Frontal cortex (tissue), 4 donors: ENCODE results near the gene GLI3. TPM values are rescaled to one million over a fixed set of nuclear protein-coding genes. Genes with fewer than 3 reads are reported as not detected.

Experiments
- DNase-seq, 2 donors: peaks; one replicate each; pipeline ENCODE4 v3.0.0; 2012; ENCODE audit warnings: low spot score in 2 of 2
- FAIRE-seq: peaks from 2 replicates; lab custom pipeline; 2012; peaks lifted over from hg19 to GRCh38; lab: Jason Lieb, UNC
- total RNA-seq: library from RNA; depleted of rRNA; stranded (reverse); fragments of >200 nt; gene quantifications from one replicate; pipeline ENCODE4 v1.2.3, GENCODE V29; 2014
- donor health status: control.
- donor health status: control.
- donor health status: control.

The GLI3 gene
- total RNA-seq, 1 donor from 2014 or later: 2.4 TPM

- FAIRE-seq: no peak
- no peak for DNase-seq
Observed at GRCh38 chr7:42095791-42096190, 141.2 kb downstream of the GLI3 start.

- DNase-seq (no peak), FAIRE-seq (no peak)
Observed at GRCh38 chr7:42093349-42093905, 143.6 kb downstream of the GLI3 start.

- DNase-seq (no peak), FAIRE-seq (no peak)
Observed at GRCh38 chr7:42091461-42092291, 145.3 kb downstream of the GLI3 start.

DNA sequence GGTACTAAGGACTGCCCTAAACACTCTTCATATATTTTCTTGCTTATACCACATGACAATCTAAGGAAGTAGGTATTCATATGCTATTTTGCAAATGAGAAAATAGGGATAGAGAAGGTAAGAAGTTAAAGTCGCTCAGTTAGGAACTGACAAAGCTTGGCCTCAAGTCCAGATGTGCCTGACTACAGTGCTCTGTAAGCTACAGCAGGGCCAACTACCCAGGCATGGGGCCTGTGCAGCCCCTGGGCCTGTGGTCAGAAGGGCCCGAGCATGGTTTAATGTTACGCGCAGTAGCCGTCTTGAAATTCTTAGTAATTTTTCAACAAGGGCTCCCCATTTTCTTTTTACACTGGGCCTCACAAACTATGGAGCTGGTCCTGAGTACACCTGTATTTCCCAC is 146.2 kb downstream of the GLI3 start:
- no peak for DNase-seq
- no peak for FAIRE-seq

DNA sequence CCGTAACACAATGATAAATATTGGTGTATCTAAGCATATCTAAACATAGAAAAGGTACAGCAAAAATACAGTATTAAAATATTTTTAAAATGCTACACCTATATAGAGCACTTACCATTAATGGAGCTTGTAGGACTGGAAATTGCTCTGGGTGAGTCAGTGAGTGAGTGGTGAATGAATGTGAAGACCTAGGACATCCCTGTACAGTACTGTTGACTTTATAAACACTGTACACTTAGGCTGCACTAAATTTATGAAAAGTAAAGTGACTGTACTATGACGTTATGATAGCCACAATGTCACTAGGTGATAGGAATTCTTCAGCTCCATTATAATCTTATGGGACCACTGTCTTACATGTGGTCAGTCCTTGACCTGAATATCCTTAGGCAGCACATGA is 147.0 kb downstream of the GLI3 start:
- DNase-seq: no peak
- FAIRE-seq: no peak

GRCh38 chr7:42087616-42088015 is 149.4 kb downstream of the GLI3 start:
- no peak for FAIRE-seq
- no peak for DNase-seq

DNA sequence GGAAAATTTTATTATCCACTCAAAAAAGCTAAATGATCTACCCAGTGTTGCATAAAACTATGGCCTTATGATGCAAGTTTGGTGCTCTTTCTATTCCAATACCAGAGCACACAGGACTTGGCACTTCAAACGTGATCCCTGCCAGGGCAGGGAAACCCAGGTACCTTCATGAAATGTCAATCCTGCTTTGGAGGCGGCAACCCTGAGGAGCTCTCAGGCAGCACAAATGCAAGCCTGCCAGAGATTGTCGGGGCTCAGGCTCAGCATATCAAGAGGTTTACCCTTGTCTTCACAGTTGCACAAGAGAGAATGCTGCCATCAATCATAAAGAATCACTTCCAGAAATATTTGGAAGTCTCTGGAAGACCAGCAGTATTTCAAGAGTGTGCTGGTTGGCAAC is 151.5 kb downstream of the GLI3 start:
- DNase-seq: no peak
- no peak for FAIRE-seq

- DNase-seq (no peak), FAIRE-seq (no peak)
Observed at GRCh38 chr7:42084263-42084662, 152.7 kb downstream of the GLI3 start.

DNA sequence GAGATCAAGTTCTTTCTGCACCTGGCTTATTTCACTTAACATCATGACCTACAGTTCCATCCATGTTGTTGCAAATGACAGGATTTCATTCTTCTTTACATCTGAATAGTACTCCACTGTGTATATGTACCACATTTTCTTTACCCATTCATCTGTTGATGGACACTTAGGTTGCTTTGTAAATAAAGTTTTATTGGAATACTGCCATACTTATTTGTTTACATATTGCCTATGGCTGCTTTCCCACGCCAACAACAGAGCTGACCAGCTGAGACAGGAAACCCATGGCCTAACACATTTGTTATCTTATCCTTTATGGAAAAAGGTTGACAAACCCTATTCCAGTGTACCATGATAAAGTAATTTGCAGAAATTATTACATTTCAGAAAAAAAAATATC is 153.7 kb downstream of the GLI3 start:
- FAIRE-seq (no peak), DNase-seq (no peak)

DNA sequence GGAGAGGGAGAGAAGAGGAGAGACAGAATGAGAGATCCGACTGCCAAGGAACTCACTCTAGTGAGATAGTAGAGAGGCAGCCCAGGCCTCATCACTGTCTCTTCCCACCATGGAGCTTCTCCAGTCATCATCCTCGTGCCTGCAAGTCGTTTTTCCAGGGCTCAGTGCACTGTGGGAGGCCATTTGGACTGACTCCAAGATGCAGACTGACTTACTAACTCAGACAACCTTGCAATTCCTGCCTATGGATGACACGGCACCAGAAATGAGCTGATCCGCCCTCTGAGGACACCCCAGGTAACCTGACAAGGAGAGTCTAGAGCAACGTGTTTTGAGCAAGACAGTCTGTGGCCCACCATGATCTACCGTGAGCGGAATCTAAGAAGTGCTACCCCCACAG is 154.9 kb downstream of the GLI3 start:
- DNase-seq (no peak), FAIRE-seq (no peak)

GRCh38 chr7:42081671-42082070 is 155.3 kb downstream of the GLI3 start:
- FAIRE-seq (no peak), DNase-seq (no peak)

- FAIRE-seq (no peak), DNase-seq (no peak)
Observed at GRCh38 chr7:42080841-42081586, 156.0 kb downstream of the GLI3 start.

DNA sequence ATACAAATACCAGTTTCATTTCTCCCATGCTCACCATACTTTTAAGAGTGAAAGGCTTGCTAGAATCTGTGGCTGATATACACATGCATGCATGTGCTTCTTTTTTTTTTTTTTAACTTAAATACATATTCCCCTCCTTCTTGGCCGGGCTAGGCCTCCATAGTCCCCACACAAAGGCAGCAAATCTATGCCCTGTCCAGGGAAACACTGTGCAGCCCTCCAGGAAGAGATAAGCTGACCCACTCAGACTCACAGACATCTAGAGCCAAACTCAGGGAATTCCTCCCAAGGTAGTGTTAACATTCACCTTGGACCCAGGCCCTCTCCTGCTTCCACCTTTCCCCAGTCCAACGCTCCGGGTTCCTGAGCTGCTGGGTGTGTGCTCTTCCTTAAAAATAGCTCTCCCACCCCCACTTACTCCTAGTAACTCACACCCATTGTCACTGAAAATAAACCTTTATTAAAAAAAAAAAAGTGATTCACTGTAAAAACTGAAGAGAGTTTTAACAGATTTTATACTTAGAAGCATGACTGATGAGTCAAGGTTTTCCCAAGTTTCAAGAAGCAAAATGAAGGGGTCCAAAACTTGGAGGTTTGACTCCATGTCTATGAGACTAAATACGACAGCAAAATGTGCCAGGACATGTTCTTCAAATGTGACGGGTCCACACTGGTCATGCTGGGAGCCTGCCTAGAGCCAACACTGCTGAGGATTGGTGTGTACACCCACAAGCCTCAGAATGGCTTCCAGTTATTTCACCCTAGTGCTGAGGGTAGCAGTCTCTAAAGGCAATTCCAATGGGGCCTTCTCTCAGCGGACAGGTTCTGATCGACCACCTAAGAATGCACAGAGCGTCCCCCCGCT is 159.5 kb downstream of the GLI3 start:
- DNase-seq (no peak), FAIRE-seq (no peak)

DNA sequence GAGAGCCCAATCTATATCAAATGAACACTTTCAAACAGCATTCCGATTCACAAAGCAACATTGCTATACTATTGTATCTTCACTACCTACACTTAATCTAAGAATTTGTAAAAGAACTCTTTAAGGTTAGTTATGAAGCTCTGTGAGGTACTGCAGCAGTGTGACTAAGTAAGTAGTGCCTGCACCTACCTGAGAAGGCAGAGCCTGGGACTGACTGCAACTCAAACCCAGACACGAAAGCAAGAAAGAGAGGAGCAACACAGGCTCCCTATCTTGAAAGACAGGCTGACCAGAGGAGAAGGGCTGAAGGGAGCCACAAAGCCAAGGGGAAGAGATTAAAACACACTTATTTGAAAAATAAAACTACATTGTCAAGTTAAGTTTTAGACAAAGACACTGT is 160.1 kb downstream of the GLI3 start:
- DNase-seq (no peak), FAIRE-seq (no peak)

DNA sequence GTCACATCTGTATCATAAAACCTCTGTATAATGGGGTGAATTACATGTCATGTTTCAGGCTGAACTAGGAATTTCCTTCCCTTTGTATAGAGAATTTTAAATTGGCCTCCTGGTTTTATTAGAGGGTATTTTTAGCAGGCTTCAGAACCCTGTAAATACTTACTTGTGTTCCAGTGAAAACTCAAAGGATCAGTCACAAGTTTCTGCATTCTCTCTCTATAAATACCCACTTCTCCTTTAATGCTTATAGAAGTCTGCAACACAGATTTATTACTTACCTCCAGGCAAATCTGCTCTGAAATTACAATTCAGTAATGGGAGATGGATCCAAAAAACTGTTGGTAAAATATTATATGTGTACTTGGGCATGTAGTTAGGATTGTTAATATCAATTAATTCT is 161.6 kb downstream of the GLI3 start:
- FAIRE-seq: no peak
- no peak for DNase-seq

- no peak for DNase-seq
- FAIRE-seq: no peak
Observed at GRCh38 chr7:42074076-42074475, 162.9 kb downstream of the GLI3 start.

DNA sequence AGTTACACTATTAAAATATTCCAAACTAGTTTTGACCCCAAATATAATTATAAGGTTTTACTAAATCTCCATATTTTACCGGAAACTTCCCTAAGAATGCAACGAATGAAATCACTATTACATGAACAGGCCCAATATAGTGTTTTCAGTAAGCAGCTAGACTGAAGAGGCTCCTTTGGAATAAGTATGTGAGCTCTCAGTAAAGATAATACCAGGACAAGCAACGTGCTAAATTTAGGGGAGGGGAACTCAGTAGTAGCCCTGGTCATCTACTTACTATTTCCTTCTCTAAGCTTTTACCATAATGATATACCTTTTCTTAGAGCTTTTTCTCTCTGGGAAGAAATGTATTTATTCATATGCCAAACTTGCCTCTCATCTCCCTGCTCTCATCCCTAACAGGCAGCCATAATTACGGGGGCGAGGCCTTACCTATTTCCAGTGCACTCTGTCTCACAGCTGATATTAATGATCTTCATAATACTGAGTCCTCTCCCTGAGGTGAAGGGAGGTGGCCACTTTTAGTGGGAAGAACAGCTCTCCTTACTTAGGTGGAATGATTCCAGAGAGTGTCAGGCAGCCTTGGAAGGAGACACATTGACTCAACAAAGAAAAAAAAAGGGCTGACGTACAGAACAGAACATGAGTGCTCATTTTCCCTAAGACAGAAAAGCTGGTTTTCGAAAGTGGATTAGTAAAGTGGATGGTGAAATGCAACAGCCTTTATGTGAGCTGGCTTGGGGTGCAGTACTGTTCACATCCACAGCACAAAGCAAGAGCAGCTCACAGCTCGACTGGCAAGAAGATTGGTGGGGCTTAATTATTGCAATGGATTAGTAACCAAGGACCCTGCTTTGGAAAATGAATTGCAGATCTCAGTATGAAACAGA is 165.4 kb downstream of the GLI3 start:
- DNase-seq (no peak), FAIRE-seq (no peak)

GRCh38 chr7:42070068-42070467 is 166.9 kb downstream of the GLI3 start:
- FAIRE-seq (no peak), DNase-seq (no peak)

DNA sequence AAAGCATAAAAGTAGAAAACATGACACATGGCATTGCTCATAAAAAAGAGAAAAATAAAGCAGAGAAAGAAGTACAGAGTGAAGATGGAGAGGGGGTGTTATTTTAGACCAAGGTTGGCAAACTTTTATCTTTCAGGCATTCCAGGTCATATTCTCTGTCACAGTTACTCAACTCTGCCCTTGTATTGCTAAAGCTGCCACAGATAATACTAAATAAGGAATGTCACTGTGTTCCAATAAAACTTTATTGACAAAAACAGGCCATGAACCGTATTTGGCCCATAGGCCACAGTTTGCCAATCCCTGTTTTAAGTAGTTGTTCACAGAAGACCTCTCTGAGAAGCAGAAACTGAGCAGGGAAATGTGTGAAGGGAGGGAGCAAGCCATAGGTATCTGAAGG is 167.4 kb downstream of the GLI3 start:
- no peak for DNase-seq
- FAIRE-seq: no peak
